Measurements from ENCODE around the gene TULP4.

TULP4 gene

GRCh38 chr6:158558415-158559306 lies 246.4 kb downstream of the TULP4 start:
- no peak for DNase-seq (ENCODE audit: low spot score)

GRCh38 chr6:158559338-158559894 lies 247.2 kb downstream of the TULP4 start:
- DNase-seq (ENCODE audit: low spot score), result no peak

GRCh38 chr6:158559895-158560835 lies 247.9 kb downstream of the TULP4 start, which contains the start of gene TMEM181:
Gene TMEM181, plus strand, starts transcription at chr6:158560091. Its CDS starts 134 bp downstream, at chr6:158560225.
- DNase-seq (ENCODE audit: low spot score), result peak; percentile 89

DNA sequence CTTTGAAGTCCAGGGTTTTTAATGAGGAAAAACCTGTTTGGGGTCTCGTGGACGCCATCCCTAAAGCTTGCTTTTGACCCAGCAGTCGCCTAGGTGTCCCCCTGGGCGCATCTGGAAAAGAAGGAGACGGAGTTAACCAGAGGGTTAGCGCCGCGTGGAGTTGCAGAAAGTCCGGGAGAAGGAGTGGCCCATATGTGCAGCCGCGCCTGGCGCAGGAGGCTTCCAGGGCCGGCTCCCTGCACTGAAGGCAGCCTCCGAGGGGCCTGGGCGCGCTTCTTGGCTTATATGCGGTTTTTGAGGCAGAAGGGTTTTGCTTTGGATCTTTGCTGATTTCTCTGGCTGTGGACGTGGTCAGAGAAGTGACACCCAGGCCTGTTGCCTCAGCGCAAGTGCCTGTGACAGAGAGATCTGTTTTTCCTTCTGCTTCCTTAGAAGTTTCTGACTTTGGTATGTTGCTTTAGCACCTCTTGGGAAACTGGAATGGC lies 248.6 kb downstream of the TULP4 start:
- peak; percentile 25 for DNase-seq (ENCODE audit: low spot score)
